ENCODE measurements around the gene SLC38A9. TPM values are rescaled to one million over a fixed set of nuclear protein-coding genes. Genes with fewer than 3 reads are reported as not detected.

Gene SLC38A9
- polyA plus RNA-seq, 1 of the 3 experiments (the other 2 are of a cell fraction) = 6.9 TPM

DNA sequence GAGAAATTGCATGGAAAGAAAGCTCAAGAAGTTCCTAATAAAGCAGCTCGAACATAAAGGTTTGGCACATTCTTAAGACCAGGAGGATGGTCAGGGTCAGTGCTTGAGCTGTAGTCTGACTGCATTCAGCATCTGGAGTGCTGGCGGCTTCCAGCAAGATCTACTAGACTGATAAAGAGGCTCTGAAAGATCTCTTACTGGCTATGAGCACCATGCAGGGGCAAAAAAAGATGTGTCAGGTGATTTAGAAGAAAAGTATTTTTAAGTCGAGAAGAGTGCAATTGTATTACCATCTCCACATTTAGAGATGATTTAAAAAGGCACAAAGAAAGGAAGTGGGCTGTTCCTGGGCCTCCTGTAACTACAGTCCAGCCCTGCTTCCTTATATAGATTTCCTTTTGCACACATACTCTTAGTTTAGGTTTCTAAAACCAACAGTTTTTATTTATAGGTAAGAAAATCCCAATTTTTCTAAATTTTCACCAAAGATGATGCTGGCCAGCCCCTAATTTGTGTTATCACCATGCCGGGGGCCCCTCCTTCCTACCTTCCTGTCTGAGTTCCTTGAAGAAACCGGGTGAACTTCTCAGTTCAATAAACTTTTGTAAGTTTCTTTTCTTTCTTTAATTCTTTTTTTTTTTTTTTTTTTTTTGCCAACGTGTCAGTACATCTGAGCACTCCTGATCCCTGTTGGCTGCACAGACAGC lies 111.5 kb downstream of the SLC38A9 start (continued):
- TF ChIP-seq USF2 (IDR thresholded peaks at IDR 0.05; ENCODE audit: borderline replicate concordance, low read depth, low read length) (no peak), REST (IDR thresholded peaks at IDR 0.05; ENCODE audit: low read depth, low read length) (no peak), FOXM1 (IDR thresholded peaks at IDR 0.05; ENCODE audit: low read depth) (no peak), SIN3A (IDR thresholded peaks at IDR 0.05; ENCODE audit: borderline replicate concordance, low read depth, low read length) (peak; percentile 49; the same call in 1 of the 2 replicates), MXI1 (IDR thresholded peaks at IDR 0.05; ENCODE audit: low read depth, low read length) (no peak)

GRCh38 chr5:55600086-55600485 lies 112.0 kb downstream of the SLC38A9 start:
- H4K20me1 ChIP-seq (ENCODE audit: insufficient read depth) = no peaks in the 10 kb centered on the region
- peak overlapping the region; percentile 66 for H3K4me2 ChIP-seq
- WGBS (ENCODE audit: low lambda C conversion rate) = 81% methylated on average over 3 of the region's 3 CpGs
- no peaks in the 10 kb centered on the region for H3K36me3 ChIP-seq (replicated peaks in 1 of 2; ENCODE audit: control insufficient read depth in 1 of 2, insufficient read depth in 2 of 2, low read length in 1 of 2)
- peak overlapping the region; percentile 62; the same call in 1 of the 2 replicates for H3K9ac ChIP-seq
- TF ChIP-seq TAF1 (IDR thresholded peaks at IDR 0.05; ENCODE audit: borderline replicate concordance, low read depth, low read length) = no peak
- H3K27ac ChIP-seq (ENCODE audit: low read depth in 2 of 2, low read length in 1 of 2) = peak overlapping the region; percentile 86 to 90
- no peak for DNase-seq
- peak overlapping the region; percentile 77 for H2AFZ ChIP-seq (ENCODE audit: low read depth)
- no peaks in the 10 kb centered on the region for H3K27me3 ChIP-seq (ENCODE audit: insufficient read depth)
- H3F3A ChIP-seq (replicated peaks; ENCODE audit: insufficient read depth) = peaks cover 68% of the 10 kb centered on the region
- H3K4me1 ChIP-seq (ENCODE audit: control insufficient read depth in 1 of 2, insufficient read depth in 2 of 2, low read depth in 1 of 2, low read length in 1 of 2) = peaks cover 26 to 64% of the 10 kb centered on the region in 2 experiments
- no peaks in the 10 kb centered on the region for H3K9me3 ChIP-seq
- ChIA-PET CTCF (no interaction called here), POLR2A (no interaction called here)
- H3K79me2 ChIP-seq (ENCODE audit: insufficient read depth) = no peaks in the 10 kb centered on the region
- H3K4me3 ChIP-seq (ENCODE audit: low read depth in 2 of 2, low read length in 1 of 2) = no peak overlapping the region
- no peaks in the 10 kb centered on the region for H3K9me2 ChIP-seq

- H3K4me2 ChIP-seq = peak overlapping the region; percentile 66; the same call in 1 of the 2 replicates
- peaks cover 65% of the 10 kb centered on the region for H3F3A ChIP-seq (replicated peaks; ENCODE audit: insufficient read depth)
- H3K36me3 ChIP-seq (replicated peaks in 1 of 2; ENCODE audit: control insufficient read depth in 1 of 2, insufficient read depth in 2 of 2, low read length in 1 of 2) = no peaks in the 10 kb centered on the region
- POLR2A ChIA-PET = no interaction called here
- peak overlapping the region; percentile 86 to 90 for H3K27ac ChIP-seq (ENCODE audit: low read depth in 2 of 2, low read length in 1 of 2)
- WGBS (ENCODE audit: low lambda C conversion rate) = 94% methylated on average over 8 of the region's 8 CpGs
- no peak overlapping the region for H3K4me3 ChIP-seq (ENCODE audit: low read depth in 2 of 2, low read length in 1 of 2)
- H3K4me1 ChIP-seq (ENCODE audit: control insufficient read depth in 1 of 2, insufficient read depth in 2 of 2, low read depth in 1 of 2, low read length in 1 of 2) = peaks cover 24 to 57% of the 10 kb centered on the region in 2 experiments
- H3K9me2 ChIP-seq = no peaks in the 10 kb centered on the region
- no peaks in the 10 kb centered on the region for H3K27me3 ChIP-seq (ENCODE audit: insufficient read depth)
- no peaks in the 10 kb centered on the region for H3K79me2 ChIP-seq (ENCODE audit: insufficient read depth)
- no peak overlapping the region for H3K9ac ChIP-seq
- no peaks in the 10 kb centered on the region for H3K9me3 ChIP-seq
- H4K20me1 ChIP-seq (ENCODE audit: insufficient read depth) = no peaks in the 10 kb centered on the region
- no peak for DNase-seq
- no peak for TF ChIP-seq RCOR1 (IDR thresholded peaks at IDR 0.05; ENCODE audit: low read length)
- no peak for TF ChIP-seq USF2 (IDR thresholded peaks at IDR 0.05; ENCODE audit: borderline replicate concordance, low read depth, low read length)
- TF ChIP-seq REST (IDR thresholded peaks at IDR 0.05; ENCODE audit: low read depth, low read length) = no peak
- no peak for TF ChIP-seq IRF3 (IDR thresholded peaks at IDR 0.05; ENCODE audit: low read depth, low read length)
- CTCF ChIA-PET = no interaction called here
- no peak overlapping the region for H2AFZ ChIP-seq (ENCODE audit: low read depth)
Measured at GRCh38 chr5:55599148-55600050, 112.7 kb downstream of the SLC38A9 start.
